B cell (primary cell): ENCODE measurements around the gene ARPP21. TPM values are rescaled to one million over a fixed set of nuclear protein-coding genes. Genes with fewer than 3 reads are reported as not detected.

Experiments used
- ATAC-seq: fragments of 200-7000 bp; cut with Tn5 transposase; one replicate; pipeline ENCODE4 v1.10.0; 2021; ENCODE audit warnings: low read depth, mild to moderate bottlenecking, moderate number of reproducible peaks, moderate library complexity
- CTCF ChIA-PET: fragments of 350-600 bp; sonication (Branson Sonifier 250); formaldehyde crosslinking; loops from one replicate; lab custom pipeline; 2021; ENCODE audit warnings: antibody characterized with exemption, inconsistent platforms; lab: Charles Lee
- POLR2A ChIA-PET: fragments of 350-600 bp; sonication (Branson Sonifier 250); formaldehyde crosslinking; loops from one replicate; lab custom pipeline; 2021; ENCODE audit warnings: antibody characterized with exemption; lab: Charles Lee
- DNase-seq: peaks from one replicate; pipeline ENCODE4 v3.0.0; 2013
- H2AFZ ChIP-seq: 2 replicates; pipeline ENCODE4 v1.6.1; 2012; ENCODE audit warnings: mild to moderate bottlenecking, low read depth, low read length; ENCODE audit not compliant: insufficient read depth, poor library complexity, severe bottlenecking
- H3K27ac ChIP-seq, 2 donors: 1 replicate in 1 of 2; 2 replicates in 1 of 2; pipeline ENCODE4 v1.5.1; 2012 to 2013; ENCODE audit warnings: low read length in 2 of 2, mild to moderate bottlenecking in 2 of 2, moderate library complexity in 1 of 2
- H3K27me3 ChIP-seq, 4 experiments: fragments of 200-600 bp in 1 of 4; sonication (generic) in 1 of 4; replicated peaks in 1 of 4; 1 replicate in 2 of 4; 2 replicates in 2 of 4; pipeline versions ENCODE4 v1.6.1 to v1.7.0; 2013 to 2016; ENCODE audit warnings: low read length in 3 of 4, mild to moderate bottlenecking in 2 of 4, mixed read lengths in 1 of 4, moderate library complexity in 1 of 4; ENCODE audit not compliant: insufficient read depth in 4 of 4, control insufficient read depth in 3 of 4; ENCODE audit errors: control extremely low read depth in 1 of 4
- H3K36me3 ChIP-seq, 2 experiments: replicated peaks in 1 of 2; 1 replicate in 1 of 2; 2 replicates in 1 of 2; pipeline versions ENCODE4 v1.6.1 to v1.7.1; 2013; ENCODE audit warnings: low read length in 1 of 2; ENCODE audit not compliant: insufficient read depth in 2 of 2, control insufficient read depth in 1 of 2; ENCODE audit errors: control extremely low read depth in 1 of 2, extremely low read depth in 1 of 2
- H3K4me1 ChIP-seq, 2 donors: fragments of 200-600 bp in 1 of 2; sonication (generic) in 1 of 2; 1 replicate in 1 of 2; 2 replicates in 1 of 2; pipeline versions ENCODE4 v1.5.1 to v1.6.1; 2013 to 2017; ENCODE audit warnings: low read length in 2 of 2; ENCODE audit not compliant: control insufficient read depth in 2 of 2, insufficient read depth in 2 of 2
- H3K4me2 ChIP-seq: replicated peaks from 2 replicates; pipeline ENCODE3; 2012; ENCODE audit warnings: mild to moderate bottlenecking, low read depth, low read length; ENCODE audit not compliant: poor library complexity, severe bottlenecking
- H3K4me3 ChIP-seq, 5 experiments: fragments of 200-600 bp in 1 of 5; sonication (generic) in 1 of 5; 1 replicate in 3 of 5; 2 replicates in 2 of 5; pipeline versions ENCODE4 v1.5.1 to v1.7.0; 2011 to 2016; ENCODE audit warnings: low read length in 4 of 5, mild to moderate bottlenecking in 4 of 5, low read depth in 2 of 5, control low read depth in 1 of 5, moderate library complexity in 1 of 5; ENCODE audit not compliant: insufficient read depth in 1 of 5; ENCODE audit errors: control extremely low read depth in 1 of 5, extremely low read depth in 1 of 5
- H3K79me2 ChIP-seq: fragments of 200-600 bp; sonication (generic); one replicate; pipeline ENCODE4 v1.6.0; 2016; ENCODE audit warnings: low read length; ENCODE audit not compliant: control insufficient read depth, insufficient read depth
- H3K9ac ChIP-seq: fragments of 200-600 bp; sonication (generic); 2 replicates; pipeline ENCODE4 v1.6.1; 2017; ENCODE audit warnings: mild to moderate bottlenecking, low read length, moderate library complexity
- H3K9me3 ChIP-seq, 3 donors: one replicate each; pipeline versions ENCODE4 v1.6.1 to v1.7.1; 2013; ENCODE audit warnings: low read length in 2 of 3; ENCODE audit not compliant: control insufficient read depth in 2 of 3, insufficient read depth in 1 of 3; ENCODE audit errors: control extremely low read depth in 1 of 3
- H4K20me1 ChIP-seq: 2 replicates; pipeline ENCODE4 v1.6.0; 2012; ENCODE audit warnings: mild to moderate bottlenecking, low read length; ENCODE audit not compliant: insufficient read depth, control insufficient read depth, poor library complexity, severe bottlenecking
- H3K27ac Mint-ChIP-seq: one replicate; pipeline ENCODE4 v1.8.0; 2021; ENCODE audit warnings: mixed read lengths
- H3K27me3 Mint-ChIP-seq: one replicate; pipeline ENCODE4 v1.8.0; 2021; ENCODE audit warnings: mixed read lengths
- H3K4me1 Mint-ChIP-seq: one replicate; pipeline ENCODE4 v1.8.0; 2021; ENCODE audit warnings: mixed read lengths
- H3K4me3 Mint-ChIP-seq: one replicate; pipeline ENCODE4 v1.8.0; 2021; ENCODE audit warnings: mixed read lengths
- H3K9me3 Mint-ChIP-seq: one replicate; pipeline ENCODE4 v1.8.0; 2022; ENCODE audit warnings: mixed read lengths; ENCODE audit not compliant: insufficient read depth
- EZH2 ChIP-seq: IDR thresholded peaks from 2 replicates; pipeline ENCODE4 v1.6.1; 2012; ENCODE audit warnings: borderline replicate concordance, low read depth, mild to moderate bottlenecking, moderate library complexity, low read length; ENCODE audit not compliant: insufficient read depth, poor library complexity, severe bottlenecking
- WGBS: methylation state at CpG from one replicate; pipeline ENCODE4 v1.1.5; 2013; ENCODE audit warnings: missing lambda C conversion rate; ENCODE audit not compliant: insufficient coverage; 5-methylcytosine and 5-hydroxymethylcytosine counted together
- intact Hi-C: fragments of 100-400 bp; cut with micrococcal nuclease; formaldehyde crosslinking; loops from one replicate; pipeline ENCODE4 v1.10.0; 2022
- polyA plus RNA-seq: library from polyadenylated mRNA; depleted of rRNA; stranded (reverse); fragments of >200 nt; gene quantifications from 2 replicates; pipeline ENCODE4 v1.2.3, GENCODE V29; 2012
- total RNA-seq, 2 donors: library from RNA; stranded (reverse); fragments of 120-200 nt in 1 of 2; gene quantifications; 1 replicate in 1 of 2; 2 replicates in 1 of 2; pipeline versions ENCODE4 v1.2.3 to v1.2.4, GENCODE V29; 2013 to 2022
- TF ChIP-seq, protein P1 (sequence below): fragments of 200-600 bp; IDR thresholded peaks from one replicate; pipeline ENCODE4 v1.8.0; 2022; ENCODE audit warnings: antibody characterized with exemption, mild to moderate bottlenecking

The ARPP21 gene
- total and polyA plus RNA-seq, 2 donors (not counting 1 experiment from before 2014, with no cell fraction given): 0.10 TPM; not detected in 1

DNA sequence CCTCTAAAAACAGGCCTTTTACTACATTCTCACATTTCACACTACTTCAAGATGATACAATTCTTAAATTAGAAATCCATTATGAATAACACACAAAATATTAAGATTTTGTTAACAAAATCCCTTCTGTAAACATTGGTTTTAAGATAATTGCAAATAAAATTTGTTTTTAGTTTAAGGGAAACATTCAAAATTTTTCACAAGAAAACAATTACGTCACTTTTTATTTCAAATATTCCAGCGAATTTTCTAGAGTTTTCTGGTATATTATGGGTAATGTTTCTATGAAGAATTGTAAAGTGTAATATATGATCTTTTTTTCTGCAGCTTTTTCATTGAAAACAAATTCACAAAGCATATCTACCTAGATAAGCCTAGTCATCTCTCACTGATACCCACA, 5.9 kb downstream of the ARPP21 start:
- Histone ChIP-seq H3K9ac (no peak overlapping the region), H3K4me1 (peaks cover 0 to 12% of the 10 kb centered on the region in 2 donors), H3K9me3 (no peaks in the 10 kb centered on the region), H3K36me3 (no peaks in the 10 kb centered on the region), H2AFZ (no peak overlapping the region), H3K27me3 (peaks cover 0 to 7% (median 2%) of the 10 kb centered on the region in 4 experiments), H3K79me2 (no peaks in the 10 kb centered on the region), H3K4me3 (no peak overlapping the region), H3K27ac (no peak overlapping the region), H3K4me2 (no peak overlapping the region), H4K20me1 (no peaks in the 10 kb centered on the region)
- no peak for DNase-seq
- H3K27ac Mint-ChIP-seq: no peak overlapping the region
- intact Hi-C loops: no loop called here
- no peaks in the 10 kb centered on the region for H3K9me3 Mint-ChIP-seq
- peaks cover 17% of the 10 kb centered on the region for H3K4me1 Mint-ChIP-seq
- POLR2A ChIA-PET: no interaction called here
- TF ChIP-seq, protein P1, sequence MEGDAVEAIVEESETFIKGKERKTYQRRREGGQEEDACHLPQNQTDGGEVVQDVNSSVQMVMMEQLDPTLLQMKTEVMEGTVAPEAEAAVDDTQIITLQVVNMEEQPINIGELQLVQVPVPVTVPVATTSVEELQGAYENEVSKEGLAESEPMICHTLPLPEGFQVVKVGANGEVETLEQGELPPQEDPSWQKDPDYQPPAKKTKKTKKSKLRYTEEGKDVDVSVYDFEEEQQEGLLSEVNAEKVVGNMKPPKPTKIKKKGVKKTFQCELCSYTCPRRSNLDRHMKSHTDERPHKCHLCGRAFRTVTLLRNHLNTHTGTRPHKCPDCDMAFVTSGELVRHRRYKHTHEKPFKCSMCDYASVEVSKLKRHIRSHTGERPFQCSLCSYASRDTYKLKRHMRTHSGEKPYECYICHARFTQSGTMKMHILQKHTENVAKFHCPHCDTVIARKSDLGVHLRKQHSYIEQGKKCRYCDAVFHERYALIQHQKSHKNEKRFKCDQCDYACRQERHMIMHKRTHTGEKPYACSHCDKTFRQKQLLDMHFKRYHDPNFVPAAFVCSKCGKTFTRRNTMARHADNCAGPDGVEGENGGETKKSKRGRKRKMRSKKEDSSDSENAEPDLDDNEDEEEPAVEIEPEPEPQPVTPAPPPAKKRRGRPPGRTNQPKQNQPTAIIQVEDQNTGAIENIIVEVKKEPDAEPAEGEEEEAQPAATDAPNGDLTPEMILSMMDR: no peak
- TF ChIP-seq EZH2: no peak
- no peak overlapping the region for H3K4me3 Mint-ChIP-seq
- no CpG with 5 or more reads among the region's 2 CpGs for WGBS
- CTCF ChIA-PET: no interaction called here
- H3K27me3 Mint-ChIP-seq: peaks cover 11% of the 10 kb centered on the region
- no peak for ATAC-seq

DNA sequence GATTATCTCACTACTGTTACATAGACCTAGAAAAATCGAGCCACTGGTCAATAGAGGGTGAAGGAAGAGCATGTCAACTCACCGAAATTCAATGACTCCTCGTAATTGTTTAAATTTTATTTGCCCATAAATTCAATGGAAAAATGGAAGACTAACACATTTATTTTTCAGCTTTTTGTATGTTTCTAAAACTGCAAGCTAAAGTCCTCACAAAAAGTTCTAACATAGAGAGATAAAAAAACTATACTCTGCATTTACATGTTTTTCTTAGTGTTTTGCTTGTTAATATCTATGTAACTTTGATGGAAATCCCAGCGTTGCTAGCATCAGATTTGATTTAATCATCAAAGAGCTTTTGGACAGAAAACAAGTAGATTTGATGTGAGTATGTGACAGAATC, 6.8 kb downstream of the ARPP21 start:
- intact Hi-C loops: no loop called here
- no peak for DNase-seq
- no peak overlapping the region for H2AFZ ChIP-seq
- H4K20me1 ChIP-seq: no peaks in the 10 kb centered on the region
- no peaks in the 10 kb centered on the region for H3K27me3 ChIP-seq
- H3K27me3 Mint-ChIP-seq: peaks cover 2% of the 10 kb centered on the region
- ChIA-PET POLR2A (no interaction called here), CTCF (no interaction called here)
- no peak overlapping the region for H3K9ac ChIP-seq
- ATAC-seq: no peak
- no peak overlapping the region for H3K27ac Mint-ChIP-seq
- H3K4me3 Mint-ChIP-seq: no peak overlapping the region
- H3K27ac ChIP-seq: no peak overlapping the region
- TF ChIP-seq EZH2: no peak
- TF ChIP-seq, protein P1: no peak
- no peaks in the 10 kb centered on the region for H3K9me3 ChIP-seq
- peaks cover 0 to 10% of the 10 kb centered on the region in 2 donors for H3K4me1 ChIP-seq
- no peak overlapping the region for H3K4me2 ChIP-seq
- H3K9me3 Mint-ChIP-seq: no peaks in the 10 kb centered on the region
- no peaks in the 10 kb centered on the region for H3K36me3 ChIP-seq
- H3K79me2 ChIP-seq: no peaks in the 10 kb centered on the region
- no CpG with 5 or more reads among the region's 4 CpGs for WGBS
- H3K4me3 ChIP-seq: no peak overlapping the region
- peaks cover 10% of the 10 kb centered on the region for H3K4me1 Mint-ChIP-seq
